ENCODE data around the gene LRRC3C. TPM values are rescaled to one million over a fixed set of nuclear protein-coding genes. Genes with fewer than 3 reads are reported as not detected.

The LRRC3C gene
- total RNA-seq, 1 experiment from 2014 or later, result not detected

- no peak overlapping the region for H3K27ac Mint-ChIP-seq (ENCODE audit: unreplicated experiment)
- TF ChIP-seq CTCF (IDR thresholded peaks at IDR 0.05; ENCODE audit: unreplicated experiment), result no peak
- peaks cover 26% of the 10 kb centered on the region for H3K27me3 Mint-ChIP-seq (ENCODE audit: unreplicated experiment)
- no peak overlapping the region for H3K4me3 Mint-ChIP-seq (ENCODE audit: low read depth, unreplicated experiment)
- H3K9me3 Mint-ChIP-seq (ENCODE audit: low read depth, unreplicated experiment), result no peaks in the 10 kb centered on the region
- CTCF ChIA-PET, result interaction anchor here (0.5 to 109.6 kb wide), 47 partner anchors 4 to 593 kb away, joined by 3 to 8195 read pairs (median 7); partner anchors contain the start of genes CSF3, ERBB2, GRB7 and GSDMA
- peaks cover 35% of the 10 kb centered on the region for H3K4me1 Mint-ChIP-seq (ENCODE audit: low read depth, unreplicated experiment)
- DNase-seq, result peak; percentile 94
- intact Hi-C loops (cut with micrococcal nuclease; ENCODE audit: unreplicated experiment), result no loop called here
- H3K36me3 Mint-ChIP-seq (ENCODE audit: insufficient read depth, unreplicated experiment), result peaks cover 26% of the 10 kb centered on the region
- no TSS peak for BruUV-seq (replicated peaks)
Measured at GRCh38 chr17:39954876-39955275, 27.3 kb downstream of the LRRC3C start.

- H3K27ac Mint-ChIP-seq (ENCODE audit: unreplicated experiment), result no peak overlapping the region
- peaks cover 34% of the 10 kb centered on the region for H3K4me1 Mint-ChIP-seq (ENCODE audit: low read depth, unreplicated experiment)
- DNase-seq, result no peak
- peaks cover 26% of the 10 kb centered on the region for H3K27me3 Mint-ChIP-seq (ENCODE audit: unreplicated experiment)
- H3K36me3 Mint-ChIP-seq (ENCODE audit: insufficient read depth, unreplicated experiment), result peaks cover 26% of the 10 kb centered on the region
- no peak for TF ChIP-seq CTCF (IDR thresholded peaks at IDR 0.05; ENCODE audit: unreplicated experiment)
- H3K4me3 Mint-ChIP-seq (ENCODE audit: low read depth, unreplicated experiment), result no peak overlapping the region
- H3K9me3 Mint-ChIP-seq (ENCODE audit: low read depth, unreplicated experiment), result no peaks in the 10 kb centered on the region
- CTCF ChIA-PET, result interaction anchor here (0.6 to 109.6 kb wide), 40 partner anchors 3 to 1293 kb away, joined by 3 to 8195 read pairs (median 45); partner anchors contain the start of genes CSF3, ERBB2, GRB7 and GSDMA
- intact Hi-C loops (cut with micrococcal nuclease; ENCODE audit: unreplicated experiment), result no loop called here
- BruUV-seq (replicated peaks), result no TSS peak
Measured at GRCh38 chr17:39955726-39956225, 28.2 kb downstream of the LRRC3C start.

GRCh38 chr17:39960524-39961041 lies 33.1 kb downstream of the LRRC3C start:
- Mint-ChIP-seq H3K4me1 (ENCODE audit: low read depth, unreplicated experiment) (peaks cover 37% of the 10 kb centered on the region), H3K27ac (ENCODE audit: unreplicated experiment) (no peak overlapping the region), H3K4me3 (ENCODE audit: low read depth, unreplicated experiment) (no peak overlapping the region), H3K27me3 (ENCODE audit: unreplicated experiment) (peaks cover 40% of the 10 kb centered on the region), H3K9me3 (ENCODE audit: low read depth, unreplicated experiment) (no peaks in the 10 kb centered on the region), H3K36me3 (ENCODE audit: insufficient read depth, unreplicated experiment) (peaks cover 6% of the 10 kb centered on the region)
- DNase-seq, result peak; percentile 87
- BruUV-seq (replicated peaks), result no TSS peak
- intact Hi-C loops (cut with micrococcal nuclease; ENCODE audit: unreplicated experiment), result no loop called here
- TF ChIP-seq CTCF (IDR thresholded peaks at IDR 0.05; ENCODE audit: unreplicated experiment), result no peak
- CTCF ChIA-PET, result interaction anchor here (0.7 to 109.6 kb wide), 28 partner anchors 2 to 1667 kb away, joined by 3 to 8195 read pairs (median 83); partner anchors contain the start of genes CSF3, ERBB2, GRB7 and GSDMA

- intact Hi-C loops (cut with micrococcal nuclease; ENCODE audit: unreplicated experiment), result no loop called here
- DNase-seq, result peak; percentile 90
- Mint-ChIP-seq H3K27ac (ENCODE audit: unreplicated experiment) (peak within 1 kb of the TSS; percentile 0), H3K27me3 (ENCODE audit: unreplicated experiment) (peaks cover 37% of the 10 kb centered on the region), H3K36me3 (ENCODE audit: insufficient read depth, unreplicated experiment) (peaks cover 14% of the 10 kb centered on the region), H3K4me3 (ENCODE audit: low read depth, unreplicated experiment) (no peak within 1 kb of the TSS), H3K4me1 (ENCODE audit: low read depth, unreplicated experiment) (peaks cover 50% of the 10 kb centered on the region), H3K9me3 (ENCODE audit: low read depth, unreplicated experiment) (peaks cover 3% of the 10 kb centered on the region)
- no peak for TF ChIP-seq CTCF (IDR thresholded peaks at IDR 0.05; ENCODE audit: unreplicated experiment)
- no TSS peak for BruUV-seq (replicated peaks)
- CTCF ChIA-PET, result interaction anchor here (0.6 to 109.6 kb wide), 31 partner anchors 4 to 1598 kb away, joined by 3 to 8195 read pairs (median 7); partner anchors contain the start of genes CSF3, ERBB2, GRB7 and GSDMA
Measured at GRCh38 chr17:39962642-39963220, 35.2 kb downstream of the LRRC3C start, which contains the start of gene GSDMA. Gene GSDMA, plus strand, starts transcription at chr17:39963004. Its CDS starts 2,684 bp downstream, at chr17:39965688.
